NCI-H82 treated with DMSO at 0.1 percent for 48 hours (cell line): ENCODE data around the gene ENPP3.

Experiments used
- DNase-seq: peaks from one replicate; lab custom pipeline; 2025; ENCODE audit not compliant: unreplicated experiment; lab: John Stamatoyannopoulos, UW

ENPP3 gene

GRCh38 chr6:131636880-131637792 is at the start of gene ENPP3:
Gene ENPP3 (plus strand): TSS chr6:131637302. CDS start chr6:131637385, 83 bp downstream.
- DNase-seq, result no peak

DNA sequence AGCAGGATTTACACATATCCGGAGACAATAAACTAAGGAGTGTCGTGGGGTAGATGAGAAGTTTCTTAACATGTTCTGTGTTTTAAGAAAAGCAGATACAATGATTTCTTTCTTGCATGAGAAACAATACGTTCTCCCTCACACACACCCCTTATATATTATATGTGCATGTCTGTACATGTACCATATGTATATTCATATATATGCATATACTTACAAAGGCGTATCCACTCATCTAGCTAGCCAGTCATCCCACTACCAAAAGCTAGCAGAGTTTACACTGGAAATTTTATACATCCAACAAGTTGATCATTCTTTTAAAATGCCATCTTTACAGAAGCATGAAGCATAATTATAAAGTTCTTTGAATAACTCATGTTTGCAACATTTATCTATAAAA is 49.2 kb upstream of the ENPP3 start:
- DNase-seq, result no peak

DNA sequence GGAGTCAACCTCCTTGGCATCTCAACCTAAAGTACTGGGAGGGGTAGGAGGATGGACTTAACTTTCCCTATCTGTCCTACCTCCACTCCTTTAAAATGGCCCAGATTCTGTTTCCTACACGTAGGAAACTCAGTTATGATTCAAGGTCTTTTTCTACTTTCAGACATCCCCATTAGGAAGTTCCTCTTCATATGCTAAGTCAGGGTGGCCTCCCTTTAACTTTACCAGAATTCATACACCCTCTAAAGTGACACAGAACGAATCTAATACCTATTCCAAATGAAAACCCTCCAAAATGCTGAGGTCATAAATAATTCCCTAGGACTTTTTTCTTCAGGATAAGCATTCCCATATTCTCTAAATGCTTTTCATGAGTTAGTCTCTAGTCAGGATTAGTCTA is 48.5 kb upstream of the ENPP3 start:
- no peak for DNase-seq

DNA sequence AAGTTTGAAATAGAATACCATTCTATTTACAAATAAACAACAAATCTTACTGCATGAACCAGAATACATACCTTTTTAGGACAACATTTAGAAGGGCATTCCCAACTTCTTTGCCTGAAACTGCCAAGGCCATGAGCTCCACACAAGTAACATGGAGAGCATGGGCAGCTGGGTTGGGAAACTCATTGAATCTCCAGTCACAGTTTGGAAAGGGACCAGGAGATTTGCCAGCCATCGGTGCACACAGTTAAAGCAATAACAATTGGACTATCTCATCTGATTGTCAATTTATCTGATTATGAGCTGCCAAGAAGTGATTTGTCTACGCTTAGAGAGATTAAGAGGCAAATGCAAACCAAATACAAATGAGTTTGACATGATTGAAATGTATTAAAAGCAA is 44.2 kb upstream of the ENPP3 start:
- no peak for DNase-seq

- DNase-seq, result no peak
Measured at GRCh38 chr6:131594074-131594473, 43.0 kb upstream of the ENPP3 start.

GRCh38 chr6:131597446-131597845 is 39.7 kb upstream of the ENPP3 start:
- no peak for DNase-seq

DNA sequence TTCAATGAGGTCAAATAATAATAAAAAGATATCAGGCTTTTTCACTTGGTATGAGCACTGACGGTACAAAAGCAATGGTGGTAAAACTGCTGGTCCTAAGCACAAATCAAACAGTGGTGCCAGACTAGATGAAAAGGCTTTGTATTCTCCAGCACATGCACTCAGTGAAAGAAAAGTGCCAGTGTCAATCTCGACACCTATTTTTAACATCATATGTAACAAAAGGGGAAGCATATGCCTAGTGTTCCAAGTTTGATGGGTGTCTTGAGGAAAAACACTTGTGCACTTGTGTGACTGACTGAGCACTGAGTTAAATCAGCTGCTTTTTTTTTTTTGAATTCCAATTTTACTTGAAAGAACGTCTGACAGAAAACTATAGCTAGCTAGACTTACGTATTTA is 36.4 kb upstream of the ENPP3 start:
- DNase-seq, result no peak

- DNase-seq, result no peak
Measured at GRCh38 chr6:131602781-131603312, 34.3 kb upstream of the ENPP3 start.

DNA sequence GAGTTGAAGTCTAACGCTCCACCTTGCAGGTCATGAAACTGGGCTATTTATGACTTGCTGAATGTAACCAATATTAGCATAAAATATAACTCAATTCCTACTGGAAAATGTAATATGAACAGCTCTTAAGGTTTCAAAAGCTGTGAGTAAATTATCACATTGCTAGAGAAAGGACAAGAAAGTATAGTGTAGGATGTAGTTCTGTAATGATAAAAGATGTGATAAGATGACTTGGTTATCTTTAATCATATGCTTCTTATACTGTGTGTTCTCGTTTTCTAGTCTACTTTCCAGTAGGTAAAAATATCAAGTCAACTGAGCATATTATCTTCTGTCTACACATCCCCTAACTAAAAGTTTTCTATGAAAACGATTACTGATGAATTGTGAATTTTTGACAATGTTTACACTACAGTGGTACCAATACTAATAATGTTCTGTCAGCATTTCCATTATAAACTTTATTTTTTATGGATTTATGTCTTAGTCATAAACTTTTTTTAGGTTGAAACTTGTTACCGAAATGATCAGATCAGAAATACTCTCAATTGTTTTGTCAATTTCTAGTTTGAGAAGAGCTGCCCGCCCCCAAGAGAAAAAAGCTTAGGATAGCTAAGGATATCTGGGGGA is 23.7 kb upstream of the ENPP3 start:
- no peak for DNase-seq

GRCh38 chr6:131615275-131615674 is 21.8 kb upstream of the ENPP3 start:
- no peak for DNase-seq

DNA sequence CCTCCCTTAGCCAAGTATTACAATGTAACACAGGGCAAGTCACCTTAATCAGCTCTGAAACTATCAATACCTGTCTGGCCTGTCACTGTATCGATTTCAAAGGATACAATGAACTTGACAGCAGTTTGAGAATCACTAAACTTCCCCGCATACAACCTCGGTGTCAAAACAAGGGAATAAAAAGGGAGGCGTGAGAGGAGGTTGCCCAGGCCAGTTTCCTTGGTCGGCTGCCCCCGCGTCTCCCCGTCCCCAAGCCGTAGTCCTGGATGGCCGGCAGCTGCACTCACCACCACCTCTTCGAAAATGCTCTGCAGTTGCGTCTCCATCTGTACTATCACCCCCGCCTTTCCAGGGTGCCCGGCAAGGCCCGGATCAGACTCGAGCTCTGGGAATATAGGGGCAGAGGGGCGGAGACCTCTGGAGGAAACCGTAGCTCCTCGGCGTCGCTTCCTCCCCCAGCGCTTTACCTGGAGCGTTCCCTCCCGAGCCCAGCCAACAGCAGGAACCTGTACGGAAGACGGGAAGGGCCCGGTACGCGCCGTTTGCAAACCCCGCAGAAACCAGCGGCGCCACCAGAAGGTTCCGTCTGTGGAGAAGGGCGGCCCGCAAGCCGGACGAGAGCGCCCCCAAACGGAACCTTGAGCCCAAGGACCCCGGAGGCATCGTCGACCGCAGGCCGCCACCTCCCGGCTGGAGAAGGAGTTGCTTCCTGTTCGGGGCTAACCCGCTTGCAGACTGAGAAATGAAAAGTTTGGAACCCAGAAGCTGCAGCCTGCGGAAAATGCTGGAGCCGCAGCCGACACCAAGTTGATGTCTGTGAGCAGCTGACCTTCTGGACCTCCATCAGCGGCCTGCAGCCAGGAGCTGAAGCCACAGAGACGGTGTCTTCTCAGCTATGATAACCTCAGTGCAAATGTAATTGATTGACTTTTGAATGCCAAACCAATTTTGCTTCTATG is 9.1 kb upstream of the ENPP3 start, which contains the start of gene MED23:
MED23 (minus strand) TSS at position 519 of the 959 bp plus-strand sequence; CDS start at position 326, 193 bp downstream.
- peak; percentile 85 for DNase-seq

DNA sequence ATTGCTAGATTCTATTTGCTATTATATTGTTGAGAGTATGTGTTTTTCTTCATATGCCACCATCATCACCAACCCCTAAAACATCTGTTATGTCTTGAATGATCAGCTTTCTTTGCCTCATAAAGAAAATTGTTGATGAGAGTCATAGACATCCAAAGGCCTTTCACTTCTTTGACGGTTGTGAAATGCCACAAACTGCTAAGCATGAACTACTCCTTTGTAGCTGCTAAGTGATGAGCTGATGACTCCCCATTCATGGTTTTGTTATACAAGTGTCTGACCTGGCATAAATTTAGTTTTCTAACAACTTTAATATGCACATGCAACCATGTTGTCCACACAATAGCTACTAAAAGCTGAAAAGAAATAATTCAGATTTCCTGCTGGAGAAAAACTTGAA is 8.4 kb upstream of the ENPP3 start:
- no peak for DNase-seq

GRCh38 chr6:131629651-131630050 is 7.5 kb upstream of the ENPP3 start:
- no peak for DNase-seq

DNA sequence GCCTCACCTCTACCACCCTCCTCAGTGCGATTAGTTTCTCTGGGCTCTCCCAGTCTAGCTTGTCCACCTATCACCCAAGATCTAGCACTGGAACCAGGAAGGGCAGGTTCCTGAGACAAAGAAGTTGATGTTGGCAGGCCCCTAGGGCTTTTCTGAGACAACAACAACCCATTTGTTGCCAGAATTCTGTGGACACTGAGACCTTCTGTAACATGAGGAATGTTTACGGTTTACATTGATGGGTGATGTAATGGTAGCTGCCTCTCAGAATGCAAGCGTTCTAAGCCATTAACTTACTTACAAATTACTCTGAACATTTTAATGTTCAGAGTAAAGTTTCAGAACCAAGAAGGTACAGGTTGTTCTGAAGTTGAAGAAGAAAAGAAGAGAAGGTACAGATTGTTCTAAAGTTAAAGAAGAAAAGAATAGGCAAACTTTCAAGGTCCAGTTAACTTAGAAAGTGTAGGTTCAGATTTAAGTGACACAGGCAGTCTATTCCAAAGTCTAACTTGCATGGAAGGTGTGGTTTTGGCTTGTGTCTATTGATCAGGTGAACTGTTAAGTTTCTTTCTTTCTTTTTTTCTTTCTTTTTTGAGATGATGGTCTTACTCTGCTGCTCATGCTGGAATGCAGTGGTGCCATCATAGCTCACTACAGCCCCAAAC is 5.3 kb upstream of the ENPP3 start:
- DNase-seq, result no peak

- DNase-seq, result no peak
Measured at GRCh38 chr6:131635384-131636340, 1.4 kb upstream of the ENPP3 start.

DNA sequence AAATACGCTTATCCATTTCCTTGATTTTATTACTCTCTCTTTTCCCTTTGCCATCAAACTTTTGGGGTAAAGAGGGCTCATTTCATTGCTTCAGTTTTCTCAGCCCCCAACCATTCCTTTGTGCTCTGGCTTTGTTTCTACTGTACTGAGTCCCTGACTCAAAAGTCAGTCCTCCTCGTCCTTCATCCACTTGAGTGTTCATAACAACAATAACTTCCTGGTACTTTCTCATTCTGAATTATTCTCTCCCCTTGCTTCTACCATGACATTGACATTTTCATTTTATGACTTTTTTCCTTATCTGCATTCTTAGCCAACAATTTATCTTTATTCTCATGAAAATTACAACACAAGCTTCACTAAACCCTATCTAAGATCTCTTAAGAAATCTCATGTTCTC is 911 bp downstream of the ENPP3 start:
- no peak for DNase-seq

GRCh38 chr6:131640100-131640499 is 3.0 kb downstream of the ENPP3 start:
- DNase-seq, result no peak

- DNase-seq, result no peak
Measured at GRCh38 chr6:131640576-131640975, 3.5 kb downstream of the ENPP3 start.

GRCh38 chr6:131641554-131641953 is 4.5 kb downstream of the ENPP3 start:
- no peak for DNase-seq
